Keratinocyte (primary cell): ENCODE data around the gene PRKAR1B. TPM values are rescaled to one million over a fixed set of nuclear protein-coding genes. Genes with fewer than 3 reads are reported as not detected.

ENCODE experiments used
- DNase-seq: peaks from one replicate; pipeline ENCODE4 v3.0.0-alpha.2; 2011; ENCODE audit warnings: low read depth, missing footprints, low spot score
- FAIRE-seq: peaks from 2 replicates; lab custom pipeline; 2011; peaks lifted over from hg19 to GRCh38; lab: Jason Lieb, UNC
- H2AFZ ChIP-seq: 2 replicates; pipeline ENCODE4 v1.6.0; 2012; ENCODE audit warnings: low read length, control low read depth, inconsistent platforms; ENCODE audit not compliant: control insufficient read depth
- H3K27ac ChIP-seq: 2 replicates; pipeline ENCODE4 v1.5.1; 2011; ENCODE audit warnings: low read length; ENCODE audit not compliant: control insufficient read depth, insufficient read depth
- H3K27me3 ChIP-seq: 3 replicates; pipeline ENCODE4 v1.6.0; 2011; ENCODE audit warnings: low read length; ENCODE audit not compliant: control insufficient read depth, insufficient read depth; ENCODE audit errors: extremely low read depth
- H3K36me3 ChIP-seq, 2 experiments: 2 replicates in 1 of 2; 3 replicates in 1 of 2; pipeline ENCODE4 v1.5.1; 2011; ENCODE audit warnings: low read length in 2 of 2, mild to moderate bottlenecking in 1 of 2; ENCODE audit not compliant: control insufficient read depth in 2 of 2, insufficient read depth in 2 of 2; ENCODE audit errors: extremely low read depth in 1 of 2
- H3K4me1 ChIP-seq: 3 replicates; pipeline ENCODE4 v1.5.1; 2011; ENCODE audit warnings: low read length; ENCODE audit not compliant: control insufficient read depth, insufficient read depth; ENCODE audit errors: extremely low read depth
- H3K4me2 ChIP-seq: 3 replicates; pipeline ENCODE4 v1.6.0; 2011; ENCODE audit warnings: low read depth, low read length; ENCODE audit not compliant: control insufficient read depth, insufficient read depth; ENCODE audit errors: extremely low read depth
- H3K4me3 ChIP-seq, 3 experiments: fragments of 200-600 bp in 1 of 3; sonication (generic) in 1 of 3; 2 replicates in 2 of 3; 3 replicates in 1 of 3; pipeline ENCODE4 v1.5.1; 2011 to 2016; ENCODE audit warnings: low read length in 3 of 3, mild to moderate bottlenecking in 3 of 3, control low read depth in 2 of 3, inconsistent platforms in 1 of 3, low read depth in 1 of 3, mixed read lengths in 1 of 3, mixed run types in 1 of 3, moderate library complexity in 1 of 3; ENCODE audit not compliant: control insufficient read depth in 2 of 3, insufficient read depth in 2 of 3; ENCODE audit errors: extremely low read depth in 1 of 3
- H3K79me2 ChIP-seq: 2 replicates; pipeline ENCODE4 v1.6.0; 2012; ENCODE audit warnings: low read length; ENCODE audit not compliant: control insufficient read depth, insufficient read depth
- H3K9ac ChIP-seq: 3 replicates; pipeline ENCODE4 v1.6.0; 2011; ENCODE audit warnings: low read length; ENCODE audit not compliant: control insufficient read depth, insufficient read depth; ENCODE audit errors: extremely low read depth
- H3K9me1 ChIP-seq: 3 replicates; pipeline ENCODE4 v1.6.0; 2011; ENCODE audit warnings: low read length; ENCODE audit not compliant: control insufficient read depth, insufficient read depth; ENCODE audit errors: extremely low read depth
- H3K9me3 ChIP-seq: 2 replicates; pipeline ENCODE4 v1.5.1; 2012; ENCODE audit warnings: low read depth, low read length; ENCODE audit not compliant: control insufficient read depth
- H4K20me1 ChIP-seq: 3 replicates; pipeline ENCODE4 v1.6.0; 2011; ENCODE audit warnings: low read length; ENCODE audit not compliant: control insufficient read depth, insufficient read depth; ENCODE audit errors: extremely low read depth
- EZH2 ChIP-seq: IDR thresholded peaks from one replicate; pipeline ENCODE4 v1.6.1; 2012; ENCODE audit warnings: inconsistent platforms, mild to moderate bottlenecking, low read length, moderate library complexity
- dilution Hi-C: fragments of 300-500 bp; cut with MboI; formaldehyde crosslinking; loops from one replicate; pipeline ENCODE4 v1.7.0; 2020; ENCODE audit warnings: low sequenced_read_pairs; ENCODE audit not compliant: extremely low pct_ligation_motif_present
- polyA plus RNA-seq, 5 experiments: library from polyadenylated mRNA; depleted of rRNA in 3 of 5; stranded (reverse) in 3 of 5; stranded (forward) in 1 of 5; unstranded in 1 of 5; fragments of >200 nt; gene quantifications; 1 replicate in 1 of 5; 2 replicates in 3 of 5; 3 replicates in 1 of 5; pipeline versions ENCODE4 v1.2.1 to v1.2.3, GENCODE V29; 2011 to 2012; ENCODE audit warnings: missing spikeins in 2 of 5, low read depth in 1 of 5, low replicate concordance in 1 of 5
- TF ChIP-seq, protein P1 (sequence below), 3 experiments: IDR thresholded peaks in 1 of 3; conservative IDR thresholded peaks in 1 of 3; optimal IDR thresholded peaks in 1 of 3; 2 replicates in 2 of 3; 3 replicates in 1 of 3; pipeline versions ENCODE3 to v1.5.1; 2011; ENCODE audit warnings: low read length in 3 of 3, mild to moderate bottlenecking in 3 of 3, moderate library complexity in 2 of 3, control low read depth in 1 of 3, inconsistent platforms in 1 of 3; ENCODE audit not compliant: insufficient read depth in 2 of 3; ENCODE audit errors: extremely low read depth in 1 of 3

The PRKAR1B gene
- polyA plus RNA-seq, 1 donor (not counting 4 experiments of a cell fraction or from before 2014, with no cell fraction given): 10.8 TPM

DNA sequence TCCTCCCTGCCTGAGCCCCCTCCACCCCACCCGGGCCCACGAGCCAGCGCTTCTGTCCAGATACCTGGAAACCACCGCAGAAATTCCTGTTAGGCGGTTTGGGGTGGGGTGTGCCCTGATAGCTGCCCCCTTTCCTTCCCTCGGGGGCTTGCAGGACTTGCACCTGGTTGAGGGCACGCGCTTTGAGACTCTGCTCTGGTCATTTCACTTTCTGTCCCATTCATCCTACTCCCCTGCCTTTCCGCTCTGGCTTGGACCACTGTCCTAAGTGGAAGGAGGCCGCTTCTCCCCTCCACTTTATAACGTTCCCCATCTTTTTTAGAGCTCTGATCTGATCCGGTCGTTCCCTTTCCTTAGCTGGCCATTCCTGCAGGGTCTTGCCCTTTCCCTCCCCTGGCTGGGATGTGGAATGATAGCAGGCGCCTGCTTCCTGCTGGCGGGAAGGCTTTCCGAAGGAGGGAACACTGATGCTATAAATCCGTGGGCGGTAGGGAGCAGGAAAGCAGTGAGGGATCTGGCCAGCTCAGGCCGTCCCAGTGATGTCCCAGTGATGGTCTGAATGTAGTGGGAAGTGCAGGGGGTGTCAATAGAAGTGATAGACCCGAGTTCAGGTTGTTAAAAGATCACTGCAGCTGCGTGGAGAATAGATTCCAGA is 852 bp upstream of the PRKAR1B start:
- H3K4me2 ChIP-seq: peak overlapping the region; percentile 86
- peaks cover 11 to 22% of the 10 kb centered on the region in 2 experiments for H3K36me3 ChIP-seq
- dilution Hi-C loops: no loop called here
- no peak overlapping the region for H2AFZ ChIP-seq
- H3K9me3 ChIP-seq: peaks cover 3% of the 10 kb centered on the region
- H3K9ac ChIP-seq: peak overlapping the region; percentile 23
- H4K20me1 ChIP-seq: peaks cover 2% of the 10 kb centered on the region
- no peaks in the 10 kb centered on the region for H3K9me1 ChIP-seq
- no peak for FAIRE-seq
- no peak overlapping the region for H3K27ac ChIP-seq
- H3K27me3 ChIP-seq: no peaks in the 10 kb centered on the region
- DNase-seq: no peak
- H3K79me2 ChIP-seq: peaks cover 33% of the 10 kb centered on the region
- peak overlapping the region; percentile 48 to 67 (median 59) for H3K4me3 ChIP-seq
- peaks cover 18% of the 10 kb centered on the region for H3K4me1 ChIP-seq
- TF ChIP-seq, protein P1, sequence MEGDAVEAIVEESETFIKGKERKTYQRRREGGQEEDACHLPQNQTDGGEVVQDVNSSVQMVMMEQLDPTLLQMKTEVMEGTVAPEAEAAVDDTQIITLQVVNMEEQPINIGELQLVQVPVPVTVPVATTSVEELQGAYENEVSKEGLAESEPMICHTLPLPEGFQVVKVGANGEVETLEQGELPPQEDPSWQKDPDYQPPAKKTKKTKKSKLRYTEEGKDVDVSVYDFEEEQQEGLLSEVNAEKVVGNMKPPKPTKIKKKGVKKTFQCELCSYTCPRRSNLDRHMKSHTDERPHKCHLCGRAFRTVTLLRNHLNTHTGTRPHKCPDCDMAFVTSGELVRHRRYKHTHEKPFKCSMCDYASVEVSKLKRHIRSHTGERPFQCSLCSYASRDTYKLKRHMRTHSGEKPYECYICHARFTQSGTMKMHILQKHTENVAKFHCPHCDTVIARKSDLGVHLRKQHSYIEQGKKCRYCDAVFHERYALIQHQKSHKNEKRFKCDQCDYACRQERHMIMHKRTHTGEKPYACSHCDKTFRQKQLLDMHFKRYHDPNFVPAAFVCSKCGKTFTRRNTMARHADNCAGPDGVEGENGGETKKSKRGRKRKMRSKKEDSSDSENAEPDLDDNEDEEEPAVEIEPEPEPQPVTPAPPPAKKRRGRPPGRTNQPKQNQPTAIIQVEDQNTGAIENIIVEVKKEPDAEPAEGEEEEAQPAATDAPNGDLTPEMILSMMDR (optimal IDR thresholded peaks at IDR 0.05 in 1 of 3, IDR thresholded peaks at IDR 0.05 in 1 of 3, conservative IDR thresholded peaks at IDR 0.05 in 1 of 3; ENCODE audit: extremely low read depth in 1 of 3, insufficient read depth in 2 of 3, low read length in 3 of 3): no peak
- TF ChIP-seq EZH2: no peak

DNA sequence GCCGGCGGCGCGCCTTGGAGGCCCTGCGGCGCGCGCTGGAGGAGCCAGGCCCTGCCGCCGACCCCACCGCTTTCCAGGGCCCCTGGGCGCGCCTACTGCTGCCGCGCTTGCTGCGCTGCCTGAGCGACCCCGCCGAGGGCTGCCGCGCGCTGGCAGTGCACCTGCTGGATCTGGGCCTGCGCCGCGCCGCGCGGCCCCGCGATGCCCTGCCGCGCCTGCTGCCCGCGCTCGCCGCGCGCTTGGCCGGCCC is 302 bp downstream of the PRKAR1B start:
- Histone ChIP-seq H4K20me1 (peaks cover 2% of the 10 kb centered on the region), H3K36me3 (peaks cover 10 to 19% of the 10 kb centered on the region in 2 experiments), H3K4me2 (peak overlapping the region; percentile 8), H3K27me3 (no peaks in the 10 kb centered on the region), H2AFZ (no peak overlapping the region), H3K4me1 (peaks cover 18% of the 10 kb centered on the region), H3K9me1 (no peaks in the 10 kb centered on the region), H3K9ac (peak overlapping the region; percentile 68), H3K9me3 (peaks cover 4% of the 10 kb centered on the region), H3K4me3 (peak overlapping the region; percentile 48 to 68 (median 65)), H3K27ac (no peak overlapping the region), H3K79me2 (peaks cover 28% of the 10 kb centered on the region)
- no peak for FAIRE-seq
- no peak for DNase-seq
- dilution Hi-C loops: no loop called here
- TF ChIP-seq EZH2: no peak
- TF ChIP-seq, protein P1 (optimal IDR thresholded peaks at IDR 0.05 in 1 of 3, IDR thresholded peaks at IDR 0.05 in 1 of 3, conservative IDR thresholded peaks at IDR 0.05 in 1 of 3; ENCODE audit: extremely low read depth in 1 of 3, insufficient read depth in 2 of 3, low read length in 3 of 3): no peak
